T-helper 2 cell treated with Interferon-gamma antibody and Interleukin-4, amounts not matched to agents 5 μg/mL and 100 μg/mL, for 36 hours (primary cell): ENCODE results near the gene LBHD2.

Experiments
- DNase-seq: peaks from one replicate; pipeline ENCODE4 v3.0.0; 2021; ENCODE audit warnings: low spot score
- H3K27ac Mint-ChIP-seq: one replicate; pipeline ENCODE4 v1.8.0; 2021; ENCODE audit warnings: mild to moderate bottlenecking, mixed read lengths
- H3K27me3 Mint-ChIP-seq: one replicate; pipeline ENCODE4 v1.8.0; 2021; ENCODE audit warnings: low read depth, mixed read lengths
- H3K36me3 Mint-ChIP-seq: one replicate; pipeline ENCODE4 v1.8.0; 2021; ENCODE audit warnings: low read depth, mixed read lengths
- H3K4me1 Mint-ChIP-seq: one replicate; pipeline ENCODE4 v1.8.0; 2021; ENCODE audit warnings: low read depth, mixed read lengths
- H3K4me3 Mint-ChIP-seq: one replicate; pipeline ENCODE4 v1.8.0; 2022; ENCODE audit warnings: mild to moderate bottlenecking, moderate library complexity, mixed read lengths
- H3K9me3 Mint-ChIP-seq: one replicate; pipeline ENCODE4 v1.8.0; 2021; ENCODE audit warnings: mixed read lengths

The LBHD2 gene

GRCh38 chr14:103091041-103091882 lies 7.3 kb downstream of the LBHD2 start:
- H3K9me3 Mint-ChIP-seq: no peaks in the 10 kb centered on the region
- no peak overlapping the region for H3K27ac Mint-ChIP-seq
- peak overlapping the region; percentile 63 for H3K4me3 Mint-ChIP-seq
- peak; percentile 69 for DNase-seq
- no peaks in the 10 kb centered on the region for H3K36me3 Mint-ChIP-seq
- peaks cover 3% of the 10 kb centered on the region for H3K4me1 Mint-ChIP-seq
- no peaks in the 10 kb centered on the region for H3K27me3 Mint-ChIP-seq

GRCh38 chr14:103091883-103092222 lies 7.8 kb downstream of the LBHD2 start:
- H3K27ac Mint-ChIP-seq: no peak overlapping the region
- H3K4me3 Mint-ChIP-seq: peak overlapping the region; percentile 21
- DNase-seq: no peak
- no peaks in the 10 kb centered on the region for H3K36me3 Mint-ChIP-seq
- H3K9me3 Mint-ChIP-seq: no peaks in the 10 kb centered on the region
- H3K4me1 Mint-ChIP-seq: peaks cover 3% of the 10 kb centered on the region
- H3K27me3 Mint-ChIP-seq: peaks cover 2% of the 10 kb centered on the region

GRCh38 chr14:103093856-103094405 lies 9.9 kb downstream of the LBHD2 start:
- H3K27ac Mint-ChIP-seq: no peak overlapping the region
- peaks cover 2% of the 10 kb centered on the region for H3K27me3 Mint-ChIP-seq
- no peaks in the 10 kb centered on the region for H3K36me3 Mint-ChIP-seq
- H3K9me3 Mint-ChIP-seq: no peaks in the 10 kb centered on the region
- no peak overlapping the region for H3K4me3 Mint-ChIP-seq
- DNase-seq: no peak
- H3K4me1 Mint-ChIP-seq: peaks cover 3% of the 10 kb centered on the region

- no peak within 1 kb of the TSS for H3K27ac Mint-ChIP-seq
Observed at GRCh38 chr14:103094406-103095209, 10.6 kb downstream of the LBHD2 start, which contains the start of gene EXOC3L4. EXOC3L4 (plus strand) TSS chr14:103094725; CDS start chr14:103100220, 5,495 bp downstream.

GRCh38 chr14:103095210-103095778 lies 11.3 kb downstream of the LBHD2 start:
- no peak overlapping the region for H3K4me3 Mint-ChIP-seq
- no peak for DNase-seq
- H3K9me3 Mint-ChIP-seq: no peaks in the 10 kb centered on the region
- H3K4me1 Mint-ChIP-seq: peaks cover 3% of the 10 kb centered on the region
- peaks cover 2% of the 10 kb centered on the region for H3K27me3 Mint-ChIP-seq
- no peak overlapping the region for H3K27ac Mint-ChIP-seq
- no peaks in the 10 kb centered on the region for H3K36me3 Mint-ChIP-seq

More at GRCh38 chr14:103094406-103095209, 10.6 kb downstream of the LBHD2 start, which contains the start of gene EXOC3L4:
- no peaks in the 10 kb centered on the region for H3K36me3 Mint-ChIP-seq
- peaks cover 3% of the 10 kb centered on the region for H3K4me1 Mint-ChIP-seq
- no peaks in the 10 kb centered on the region for H3K9me3 Mint-ChIP-seq
- peaks cover 2% of the 10 kb centered on the region for H3K27me3 Mint-ChIP-seq
- no peak within 1 kb of the TSS for H3K4me3 Mint-ChIP-seq
- DNase-seq: no peak

GRCh38 chr14:103096387-103096786 lies 12.4 kb downstream of the LBHD2 start:
- no peak for DNase-seq
- no peaks in the 10 kb centered on the region for H3K9me3 Mint-ChIP-seq
- peaks cover 6% of the 10 kb centered on the region for H3K27me3 Mint-ChIP-seq
- H3K36me3 Mint-ChIP-seq: no peaks in the 10 kb centered on the region
- H3K4me1 Mint-ChIP-seq: no peaks in the 10 kb centered on the region
- H3K27ac Mint-ChIP-seq: no peak overlapping the region
- no peak overlapping the region for H3K4me3 Mint-ChIP-seq

- H3K9me3 Mint-ChIP-seq: no peaks in the 10 kb centered on the region
- no peak for DNase-seq
- peaks cover 14% of the 10 kb centered on the region for H3K27me3 Mint-ChIP-seq
- H3K4me3 Mint-ChIP-seq: no peak overlapping the region
- no peaks in the 10 kb centered on the region for H3K4me1 Mint-ChIP-seq
- H3K27ac Mint-ChIP-seq: no peak overlapping the region
- H3K36me3 Mint-ChIP-seq: no peaks in the 10 kb centered on the region
Observed at GRCh38 chr14:103097244-103097993, 13.4 kb downstream of the LBHD2 start.

GRCh38 chr14:103097994-103098957 lies 14.3 kb downstream of the LBHD2 start:
- Mint-ChIP-seq H3K27me3 (peaks cover 20% of the 10 kb centered on the region), H3K4me1 (no peaks in the 10 kb centered on the region), H3K27ac (no peak overlapping the region), H3K4me3 (no peak overlapping the region), H3K36me3 (no peaks in the 10 kb centered on the region), H3K9me3 (no peaks in the 10 kb centered on the region)
- DNase-seq: no peak

- Mint-ChIP-seq H3K27me3 (peaks cover 25% of the 10 kb centered on the region), H3K27ac (no peak overlapping the region), H3K9me3 (no peaks in the 10 kb centered on the region)
Observed at GRCh38 chr14:103099081-103099732, 15.2 kb downstream of the LBHD2 start.

GRCh38 chr14:103099733-103100280 lies 15.8 kb downstream of the LBHD2 start:
- no peaks in the 10 kb centered on the region for H3K4me1 Mint-ChIP-seq
- H3K27me3 Mint-ChIP-seq: peaks cover 26% of the 10 kb centered on the region
- DNase-seq: no peak
- no peaks in the 10 kb centered on the region for H3K36me3 Mint-ChIP-seq
- no peak overlapping the region for H3K4me3 Mint-ChIP-seq
- H3K27ac Mint-ChIP-seq: no peak overlapping the region
- no peaks in the 10 kb centered on the region for H3K9me3 Mint-ChIP-seq

More at GRCh38 chr14:103099081-103099732, 15.2 kb downstream of the LBHD2 start:
- DNase-seq: no peak
- Mint-ChIP-seq H3K4me1 (no peaks in the 10 kb centered on the region), H3K4me3 (no peak overlapping the region), H3K36me3 (no peaks in the 10 kb centered on the region)

GRCh38 chr14:103100281-103101121 lies 16.5 kb downstream of the LBHD2 start:
- peaks cover 33% of the 10 kb centered on the region for H3K27me3 Mint-ChIP-seq
- H3K9me3 Mint-ChIP-seq: no peaks in the 10 kb centered on the region
- H3K27ac Mint-ChIP-seq: no peak overlapping the region
- H3K4me3 Mint-ChIP-seq: no peak overlapping the region
- no peak for DNase-seq
- H3K36me3 Mint-ChIP-seq: no peaks in the 10 kb centered on the region
- peaks cover 4% of the 10 kb centered on the region for H3K4me1 Mint-ChIP-seq
